Right lobe of liver (tissue), 6 donors: ENCODE measurements around the gene MLST8. TPM values are rescaled to one million over a fixed set of nuclear protein-coding genes. Genes with fewer than 3 reads are reported as not detected.

Experiments used
- ATAC-seq, 4 donors: fragments of 200-7000 bp; cut with Tn5 transposase; one replicate each; pipeline ENCODE4 v1.9.1; 2020; ENCODE audit warnings: mild to moderate bottlenecking in 4 of 4, moderate library complexity in 4 of 4
- DNase-seq, 3 donors: peaks; one replicate each; pipeline ENCODE4 v3.0.0-alpha.2; 2020
- H3K27ac ChIP-seq, 3 donors: fragments of 200-600 bp; one replicate each; pipeline ENCODE4 v1.8.0; 2022
- H3K27me3 ChIP-seq, 2 donors: fragments of 200-600 bp; one replicate each; pipeline ENCODE4 v1.8.0; 2022
- H3K36me3 ChIP-seq, 4 donors: fragments of 200-600 bp; sonication (generic) in 1 of 4; one replicate each; pipeline versions ENCODE4 v1.5.1 to v1.8.0; 2017 to 2022; ENCODE audit warnings: control low read depth in 1 of 4
- H3K4me1 ChIP-seq, 4 donors: fragments of 200-600 bp; sonication (generic) in 1 of 4; one replicate each; pipeline versions ENCODE4 v1.5.1 to v1.8.0; 2017 to 2022; ENCODE audit warnings: control low read depth in 1 of 4
- H3K4me3 ChIP-seq, 3 donors: fragments of 200-600 bp; one replicate each; pipeline ENCODE4 v1.8.0; 2022
- H3K9me3 ChIP-seq, 4 donors: fragments of 200-600 bp; sonication (generic) in 1 of 4; one replicate each; pipeline versions ENCODE4 v1.5.1 to v1.8.0; 2017 to 2022; ENCODE audit warnings: control low read depth in 1 of 4
- POLR2A ChIP-seq: fragments of 450-650 bp; IDR thresholded peaks from one replicate; pipeline ENCODE4 v1.6.1; 2017; ENCODE audit warnings: antibody characterized with exemption, mild to moderate bottlenecking
- WGBS: methylation state at CpG from one replicate; pipeline ENCODE4 v1.1.6; 2018; ENCODE audit warnings: low coverage, low lambda C conversion rate; ENCODE audit not compliant: insufficient coverage; ENCODE audit errors: missing lambda C conversion rate; 5-methylcytosine and 5-hydroxymethylcytosine counted together
- intact Hi-C, 2 donors: fragments of 100-400 bp; cut with DNase I; formaldehyde crosslinking; loops; one replicate each; pipeline versions ENCODE4 v1.11.2 to v1.14.1; 2022
- total RNA-seq, 6 experiments: library from RNA; depleted of rRNA in 2 of 6; stranded (reverse); fragments of >200 nt in 2 of 6; fragmentation: NEBNext Ultra II Directional in 3 of 6; extraction: Animal tissue kit (Norgen Biotek cat#: 25700) in 3 of 6; gene quantifications; one replicate each; pipeline versions ENCODE4 v1.1.0 to v1.2.4, GENCODE V29; 2016 to 2023
- TF ChIP-seq, protein P1 (sequence below), 4 donors: fragments of 200-600 bp in 3 of 4; fragments of 450-650 bp in 1 of 4; IDR thresholded peaks; one replicate each; pipeline versions ENCODE4 v1.5.1 to v1.8.0; 2016 to 2022; ENCODE audit warnings: antibody characterized with exemption in 4 of 4, mild to moderate bottlenecking in 2 of 4
- donor health status: DM: no; HTN: yes; CAD: no.
- donor health status: DM: no; HTN: no; CAD: no.
- donor health status: DM: no; HTN: no; CAD: no.
- donor health status: DM: no; HTN: yes; CAD: no.
- donor health status: DM: no; HTN: yes; CAD: no.

MLST8 gene
- total RNA-seq, 6 experiments from 2014 or later = 13.1 to 51.0 (median 17.5) TPM

DNA sequence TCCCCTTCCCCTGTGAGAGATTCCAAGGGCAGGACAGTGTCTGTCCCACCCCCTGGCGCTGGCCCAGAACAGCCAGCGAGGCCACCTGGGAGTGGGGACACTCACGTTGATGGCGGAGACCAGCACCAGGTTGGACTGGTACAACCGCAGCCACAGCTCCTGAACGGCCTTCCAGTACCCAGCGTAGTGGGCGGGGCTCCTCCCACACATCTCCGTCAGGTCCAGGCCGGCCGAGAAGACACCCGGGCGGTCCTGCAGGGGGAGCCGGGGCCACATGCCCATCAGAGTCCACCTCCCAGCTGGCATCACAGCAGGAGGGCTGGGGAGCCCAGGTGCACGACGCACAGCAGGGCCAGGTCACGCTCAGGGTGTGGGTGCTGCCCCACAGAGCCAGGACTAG is 39.0 kb downstream of the MLST8 start:
- no peak overlapping the region for H3K27ac ChIP-seq
- no peaks in the 10 kb centered on the region for H3K9me3 ChIP-seq
- intact Hi-C loops = no loop called here
- TF ChIP-seq POLR2A = no peak
- TF ChIP-seq, protein P1, sequence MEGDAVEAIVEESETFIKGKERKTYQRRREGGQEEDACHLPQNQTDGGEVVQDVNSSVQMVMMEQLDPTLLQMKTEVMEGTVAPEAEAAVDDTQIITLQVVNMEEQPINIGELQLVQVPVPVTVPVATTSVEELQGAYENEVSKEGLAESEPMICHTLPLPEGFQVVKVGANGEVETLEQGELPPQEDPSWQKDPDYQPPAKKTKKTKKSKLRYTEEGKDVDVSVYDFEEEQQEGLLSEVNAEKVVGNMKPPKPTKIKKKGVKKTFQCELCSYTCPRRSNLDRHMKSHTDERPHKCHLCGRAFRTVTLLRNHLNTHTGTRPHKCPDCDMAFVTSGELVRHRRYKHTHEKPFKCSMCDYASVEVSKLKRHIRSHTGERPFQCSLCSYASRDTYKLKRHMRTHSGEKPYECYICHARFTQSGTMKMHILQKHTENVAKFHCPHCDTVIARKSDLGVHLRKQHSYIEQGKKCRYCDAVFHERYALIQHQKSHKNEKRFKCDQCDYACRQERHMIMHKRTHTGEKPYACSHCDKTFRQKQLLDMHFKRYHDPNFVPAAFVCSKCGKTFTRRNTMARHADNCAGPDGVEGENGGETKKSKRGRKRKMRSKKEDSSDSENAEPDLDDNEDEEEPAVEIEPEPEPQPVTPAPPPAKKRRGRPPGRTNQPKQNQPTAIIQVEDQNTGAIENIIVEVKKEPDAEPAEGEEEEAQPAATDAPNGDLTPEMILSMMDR (IDR thresholded peaks at IDR 0.05) = no peak
- peak in 1 of 3 donors; percentile 18 for DNase-seq
- H3K4me1 ChIP-seq = peaks cover 0 to 10% (median 4%) of the 10 kb centered on the region in 4 donors
- no peak overlapping the region for H3K4me3 ChIP-seq
- peak in 1 of 4 donors; percentile 12 for ATAC-seq
- WGBS = 95% methylated on average over 4 of the region's 17 CpGs
- H3K36me3 ChIP-seq = peaks cover 0 to 50% (median 18%) of the 10 kb centered on the region in 4 donors
- H3K27me3 ChIP-seq = no peaks in the 10 kb centered on the region

DNA sequence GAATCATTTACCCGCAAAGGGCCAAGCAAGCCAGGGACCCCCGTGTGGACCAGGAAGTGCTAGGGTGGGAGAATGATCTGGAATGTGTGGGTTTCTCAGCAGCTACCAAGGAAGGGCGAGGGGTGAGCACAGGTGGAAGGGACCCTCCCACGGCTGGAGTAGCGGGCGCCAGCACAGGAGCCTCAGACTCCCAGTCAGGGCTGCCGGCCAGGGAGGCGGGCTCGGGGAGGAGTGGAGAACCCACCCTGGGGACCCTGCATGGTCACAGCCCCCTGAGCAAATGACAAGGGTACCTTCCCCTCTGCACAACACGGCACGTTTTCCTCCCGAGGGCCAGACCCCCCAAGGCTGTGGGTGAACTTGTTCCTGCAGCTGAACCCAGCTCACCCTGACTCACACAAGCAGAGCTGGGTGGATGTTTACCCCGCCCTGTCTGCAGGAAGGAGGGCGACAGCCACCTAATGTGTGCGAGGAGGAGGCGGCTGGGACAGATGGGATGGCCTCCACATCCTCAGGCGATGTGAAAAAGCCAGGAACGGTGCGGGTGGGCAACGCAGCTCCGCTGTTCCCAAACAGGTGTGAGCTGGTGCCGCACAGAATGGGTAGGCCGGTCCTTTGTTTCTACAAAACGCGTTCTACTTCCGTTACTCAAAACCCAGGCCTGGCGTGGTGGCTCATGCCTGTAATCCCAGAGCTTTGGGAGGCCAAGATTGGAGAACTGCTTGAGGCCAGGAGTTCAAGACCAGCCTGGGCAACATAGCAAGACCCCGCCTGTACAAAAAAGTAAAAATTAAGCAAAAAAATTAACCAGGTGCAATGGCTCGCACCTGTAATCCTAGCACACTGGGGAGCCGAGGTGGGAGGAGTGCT is 39.9 kb downstream of the MLST8 start:
- no peaks in the 10 kb centered on the region for H3K9me3 ChIP-seq
- peak in 1 of 4 donors; percentile 5 for ATAC-seq
- 96% methylated on average over 10 of the region's 30 CpGs for WGBS
- H3K27me3 ChIP-seq = no peaks in the 10 kb centered on the region
- H3K36me3 ChIP-seq = peaks cover 0 to 50% (median 18%) of the 10 kb centered on the region in 4 donors
- H3K27ac ChIP-seq = no peak overlapping the region
- peaks cover 0 to 17% (median 5%) of the 10 kb centered on the region in 4 donors for H3K4me1 ChIP-seq
- no peak overlapping the region for H3K4me3 ChIP-seq
- DNase-seq = peak in 1 of 3 donors; percentile 10
- no peak for TF ChIP-seq POLR2A
- intact Hi-C loops = no loop called here

DNA sequence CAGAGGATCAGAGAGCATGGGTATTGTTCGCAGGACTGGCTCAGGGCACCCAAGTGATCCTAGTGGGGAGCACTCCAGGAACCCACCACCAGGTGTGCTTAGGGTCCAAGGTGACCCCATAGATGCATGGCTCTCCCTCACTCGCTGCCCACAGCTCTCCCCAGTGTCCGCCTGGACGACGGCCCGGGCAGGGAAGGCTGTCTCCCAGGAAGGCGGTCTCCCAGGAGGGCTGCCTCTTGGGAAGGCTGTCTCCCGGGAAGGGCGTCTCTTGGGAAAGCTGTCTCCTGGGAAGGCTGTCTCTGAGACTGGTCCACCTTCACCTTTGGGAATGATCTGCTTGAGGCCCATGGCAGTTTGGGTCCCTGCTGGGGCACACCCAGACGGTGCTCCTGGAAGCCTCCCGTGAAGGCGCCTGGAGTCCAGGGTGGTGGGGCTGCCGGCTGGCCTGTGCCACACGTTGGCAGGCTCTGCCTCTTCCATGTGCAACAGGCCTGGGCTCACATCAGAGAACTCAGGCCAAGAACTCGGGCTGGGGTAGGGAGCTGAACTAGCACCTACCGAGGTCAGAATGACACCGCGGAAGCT is 41.1 kb downstream of the MLST8 start:
- intact Hi-C loops = no loop called here
- 90% methylated on average over 2 of the region's 18 CpGs for WGBS
- no peaks in the 10 kb centered on the region for H3K27me3 ChIP-seq
- TF ChIP-seq, protein P1 (IDR thresholded peaks at IDR 0.05) = no peak
- TF ChIP-seq POLR2A = no peak
- no peak overlapping the region for H3K4me3 ChIP-seq
- H3K36me3 ChIP-seq = peaks cover 0 to 50% (median 17%) of the 10 kb centered on the region in 4 donors
- peaks cover 0 to 23% (median 5%) of the 10 kb centered on the region in 4 donors for H3K4me1 ChIP-seq
- no peaks in the 10 kb centered on the region for H3K9me3 ChIP-seq
- DNase-seq (no peak), ATAC-seq (no peak)
- no peak overlapping the region for H3K27ac ChIP-seq

DNA sequence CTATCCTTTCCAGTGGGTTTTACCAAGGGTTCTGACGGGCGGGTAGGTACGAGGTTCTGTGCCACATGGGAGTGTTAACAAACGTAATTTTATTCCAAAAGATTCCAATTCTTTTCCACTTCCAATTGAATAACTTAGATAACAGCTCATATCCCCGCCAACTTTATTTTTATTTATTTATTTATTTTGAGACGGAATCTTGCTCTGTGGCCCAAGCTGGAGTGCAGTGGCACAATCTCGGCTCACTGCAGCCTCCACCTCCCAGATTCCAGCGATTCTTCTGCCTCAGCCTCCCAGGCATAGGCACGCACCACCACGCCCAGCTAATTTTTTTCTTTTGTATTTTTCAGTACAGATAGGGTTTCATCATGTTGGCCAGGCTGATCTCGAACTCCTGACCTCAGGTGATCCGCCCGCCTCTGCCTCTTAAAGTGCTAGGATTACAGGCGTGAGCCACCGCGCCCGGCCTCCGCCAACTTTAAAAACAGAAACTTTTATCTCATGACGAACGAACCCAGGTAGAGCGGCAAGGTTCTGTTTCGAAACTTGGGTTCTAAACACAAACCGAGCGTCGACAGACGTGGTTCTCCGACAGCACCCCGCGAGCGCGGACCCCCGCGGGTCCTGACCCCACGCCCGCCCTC is 45.5 kb downstream of the MLST8 start:
- no peak for TF ChIP-seq POLR2A
- TF ChIP-seq, protein P1 (IDR thresholded peaks at IDR 0.05) = no peak
- no peaks in the 10 kb centered on the region for H3K9me3 ChIP-seq
- peak overlapping the region; percentile 69 to 88 (median 74) for H3K4me3 ChIP-seq
- intact Hi-C loops = no loop called here
- ATAC-seq (peak in 3 of 4 donors; percentile 5 to 11 (median 7)), DNase-seq (no peak)
- H3K27me3 ChIP-seq = no peaks in the 10 kb centered on the region
- peaks cover 0 to 48% (median 10%) of the 10 kb centered on the region in 4 donors for H3K4me1 ChIP-seq
- 3% methylated on average over 21 of the region's 35 CpGs for WGBS
- peaks cover 4 to 31% (median 8%) of the 10 kb centered on the region in 4 donors for H3K36me3 ChIP-seq
- peak overlapping the region; percentile 64 to 93 (median 76) for H3K27ac ChIP-seq
